HepG2 (cell line): ENCODE data around the gene NACAD. TPM values are rescaled to one million over a fixed set of nuclear protein-coding genes. Genes with fewer than 3 reads are reported as not detected.

Experiments used
- DPF2 ChIP-seq: sonication (generic); formaldehyde crosslinking; IDR thresholded peaks from 2 replicates; pipeline ENCODE4 v1.4.0; 2020; ENCODE audit warnings: mild to moderate bottlenecking, low read depth, missing genetic modification reagents, borderline replicate concordance
- EHMT2 ChIP-seq: fragments of 200-600 bp; sonication (generic); IDR thresholded peaks from 2 replicates; pipeline ENCODE4 v1.7.0; 2017; ENCODE audit warnings: antibody characterized with exemption, low read depth, low read length, borderline replicate concordance
- FOXA1 ChIP-seq, 2 experiments: fragments of 450-650 bp in 1 of 2; sonication (generic) in 1 of 2; formaldehyde crosslinking in 1 of 2; IDR thresholded peaks; 2 replicates each; pipeline versions ENCODE4 v1.4.0 to v1.6.1; 2016 to 2020; ENCODE audit warnings: missing genetic modification reagents in 1 of 2
- GABPB1 ChIP-seq: IDR thresholded peaks from 2 replicates; pipeline ENCODE4 v1.6.1; 2016; ENCODE audit warnings: mild to moderate bottlenecking, missing genetic modification reagents, moderate library complexity, missing compliant biosample characterization
- GFI1 ChIP-seq: sonication (generic); formaldehyde crosslinking; IDR thresholded peaks from 2 replicates; pipeline ENCODE4 v1.5.0; 2020; ENCODE audit warnings: missing genetic modification reagents, mild to moderate bottlenecking, borderline replicate concordance
- MNT ChIP-seq: fragments of 450-650 bp; IDR thresholded peaks from 2 replicates; pipeline ENCODE4 v1.6.1; 2016
- PCBP1 ChIP-seq: fragments of 200-400 bp; formaldehyde crosslinking; IDR thresholded peaks from 2 replicates; pipeline ENCODE4 v1.6.1; 2017; ENCODE audit warnings: mild to moderate bottlenecking, low read depth, low read length, borderline replicate concordance
- PHF8 ChIP-seq: sonication (generic); formaldehyde crosslinking; IDR thresholded peaks from 2 replicates; pipeline ENCODE4 v1.5.0; 2020; ENCODE audit warnings: missing genetic modification reagents
- PRPF4 ChIP-seq: fragments of 200-400 bp; formaldehyde crosslinking; IDR thresholded peaks from 2 replicates; pipeline ENCODE4 v1.6.1; 2016; ENCODE audit warnings: low read length, low read depth; ENCODE audit not compliant: poor library complexity, severe bottlenecking
- SIN3B ChIP-seq: fragments of 150-350 bp; IDR thresholded peaks from 2 replicates; pipeline ENCODE4 v1.6.1; 2014; ENCODE audit warnings: low read length
- SP5 ChIP-seq: IDR thresholded peaks from 2 replicates; pipeline ENCODE4 v1.6.1; 2016; ENCODE audit warnings: low read depth, borderline replicate concordance
- TEF ChIP-seq: sonication (generic); formaldehyde crosslinking; IDR thresholded peaks from 2 replicates; pipeline ENCODE4 v1.5.0; 2020; ENCODE audit warnings: missing genetic modification reagents
- ZKSCAN5 ChIP-seq: sonication (generic); formaldehyde crosslinking; IDR thresholded peaks from 2 replicates; pipeline ENCODE4 v1.5.1; 2020; ENCODE audit warnings: mild to moderate bottlenecking, missing genetic modification reagents
- ZSCAN30 ChIP-seq: sonication (generic); formaldehyde crosslinking; IDR thresholded peaks from 2 replicates; pipeline ENCODE4 v1.5.0; 2020; ENCODE audit warnings: mild to moderate bottlenecking, missing genetic modification reagents
- polyA plus RNA-seq, 8 experiments: library from polyadenylated mRNA; depleted of rRNA in 3 of 8; stranded (reverse) in 7 of 8; unstranded in 1 of 8; fragments of >200 nt; fragmentation: Illumina TruSeq in 4 of 8; extraction: Trizol in 4 of 8; gene quantifications; 2 replicates each; pipeline versions ENCODE4 v1.2.1 to v1.2.3, GENCODE V29; 2011 to 2016; ENCODE audit warnings: low read depth in 4 of 8, missing spikeins in 1 of 8, mixed read lengths in 1 of 8; ENCODE audit not compliant: insufficient read depth in 1 of 8
- total RNA-seq, 5 experiments: library from RNA; depleted of rRNA; stranded (reverse); fragments of >200 nt; fragmentation: Illumina TruSeq; extraction: Trizol; gene quantifications; 2 replicates each; pipeline ENCODE4 v1.2.3, GENCODE V29; 2016; ENCODE audit warnings: low read depth in 1 of 5
- TF ChIP-seq, protein P1 (sequence below): sonication (generic); formaldehyde crosslinking; IDR thresholded peaks from 2 replicates; pipeline ENCODE4 v1.4.0; 2020; ENCODE audit warnings: missing genetic modification reagents, mild to moderate bottlenecking, borderline replicate concordance
- TF ChIP-seq, protein P2 (sequence below): sonication (generic); formaldehyde crosslinking; IDR thresholded peaks from 2 replicates; pipeline ENCODE4 v1.4.0; 2020; ENCODE audit warnings: missing genetic modification reagents

NACAD gene
- total and polyA plus RNA-seq, 2 of the 13 experiments (the other 11 are each of a cell fraction or from before 2014, with no cell fraction given) = 0.04 TPM; not detected in 1

DNA sequence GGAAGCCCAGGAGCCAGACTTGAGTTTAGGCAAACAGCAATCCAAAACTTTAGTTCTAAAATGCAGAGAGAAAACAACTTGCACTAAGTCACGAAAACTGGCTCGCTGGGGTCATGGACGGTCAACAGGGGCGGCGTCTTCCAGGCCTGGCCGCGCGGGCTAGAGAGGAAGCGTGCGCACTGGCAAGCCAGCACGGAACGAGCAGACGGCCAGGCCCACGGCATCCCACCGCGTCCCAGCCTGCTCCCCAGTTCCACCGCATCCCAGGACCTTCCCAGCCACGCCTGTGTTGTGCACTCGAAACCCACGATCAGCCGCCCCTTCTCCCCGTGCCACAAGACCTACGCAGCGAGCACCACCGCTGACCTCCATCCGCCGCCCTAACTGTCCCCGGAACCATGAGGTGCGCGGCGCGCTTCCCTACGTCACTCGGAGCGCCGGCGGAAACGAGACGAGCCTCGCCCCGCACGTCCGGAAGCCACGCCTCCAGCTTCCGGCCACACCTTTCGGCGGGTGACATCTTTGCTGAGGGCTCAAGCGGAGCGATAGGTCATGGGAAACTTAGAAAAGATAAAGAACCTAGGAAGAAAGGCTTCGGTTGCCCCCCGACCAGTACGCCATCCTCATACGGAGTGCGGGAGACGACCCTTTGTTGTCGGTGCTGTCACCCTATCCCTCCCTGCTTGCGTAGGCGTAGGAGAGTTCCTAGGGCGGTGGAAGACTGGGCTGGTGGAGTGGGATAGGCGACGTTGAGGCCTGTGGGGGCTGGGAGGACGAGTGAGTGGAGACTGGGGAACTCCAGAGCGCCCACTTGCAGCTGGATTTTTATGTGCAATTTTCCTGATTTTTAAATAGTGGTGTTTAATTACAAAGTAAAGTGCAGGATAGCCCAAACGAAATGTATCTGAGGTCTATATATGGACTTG lies 22.8 kb upstream of the NACAD start, which contains the start of gene TBRG4 (continued):
- TF ChIP-seq, protein P1, sequence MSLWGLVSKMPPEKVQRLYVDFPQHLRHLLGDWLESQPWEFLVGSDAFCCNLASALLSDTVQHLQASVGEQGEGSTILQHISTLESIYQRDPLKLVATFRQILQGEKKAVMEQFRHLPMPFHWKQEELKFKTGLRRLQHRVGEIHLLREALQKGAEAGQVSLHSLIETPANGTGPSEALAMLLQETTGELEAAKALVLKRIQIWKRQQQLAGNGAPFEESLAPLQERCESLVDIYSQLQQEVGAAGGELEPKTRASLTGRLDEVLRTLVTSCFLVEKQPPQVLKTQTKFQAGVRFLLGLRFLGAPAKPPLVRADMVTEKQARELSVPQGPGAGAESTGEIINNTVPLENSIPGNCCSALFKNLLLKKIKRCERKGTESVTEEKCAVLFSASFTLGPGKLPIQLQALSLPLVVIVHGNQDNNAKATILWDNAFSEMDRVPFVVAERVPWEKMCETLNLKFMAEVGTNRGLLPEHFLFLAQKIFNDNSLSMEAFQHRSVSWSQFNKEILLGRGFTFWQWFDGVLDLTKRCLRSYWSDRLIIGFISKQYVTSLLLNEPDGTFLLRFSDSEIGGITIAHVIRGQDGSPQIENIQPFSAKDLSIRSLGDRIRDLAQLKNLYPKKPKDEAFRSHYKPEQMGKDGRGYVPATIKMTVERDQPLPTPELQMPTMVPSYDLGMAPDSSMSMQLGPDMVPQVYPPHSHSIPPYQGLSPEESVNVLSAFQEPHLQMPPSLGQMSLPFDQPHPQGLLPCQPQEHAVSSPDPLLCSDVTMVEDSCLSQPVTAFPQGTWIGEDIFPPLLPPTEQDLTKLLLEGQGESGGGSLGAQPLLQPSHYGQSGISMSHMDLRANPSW = 0 out of 2 replicates have a peak, but pooled peaks have one; percentile 58
- TF ChIP-seq MNT (peak; percentile 86), ZSCAN30 (CRISPR knock-in tag) (peak; percentile 80), PRPF4 (peak; percentile 66), FOXA1 (IDR thresholded peaks at IDR 0.05) (no peak), FOXA1 (CRISPR knock-in tag; IDR thresholded peaks at IDR 0.05) (peak; percentile 48), DPF2 (CRISPR knock-in tag) (no peak), EHMT2 (peak; percentile 62; the same call in 1 of the 2 replicates), GFI1 (CRISPR knock-in tag) (peak; percentile 79), GABPB1 (CRISPR knock-in tag) (peak; percentile 99), SP5 (CRISPR knock-in tag) (peak; percentile 62), PCBP1 (0 out of 2 replicates have a peak, but pooled peaks have one; percentile 82), TEF (CRISPR knock-in tag) (no peak), ZKSCAN5 (no peak), SIN3B (peak; percentile 88), PHF8 (CRISPR knock-in tag) (peak; percentile 99)
- TF ChIP-seq, protein P2, sequence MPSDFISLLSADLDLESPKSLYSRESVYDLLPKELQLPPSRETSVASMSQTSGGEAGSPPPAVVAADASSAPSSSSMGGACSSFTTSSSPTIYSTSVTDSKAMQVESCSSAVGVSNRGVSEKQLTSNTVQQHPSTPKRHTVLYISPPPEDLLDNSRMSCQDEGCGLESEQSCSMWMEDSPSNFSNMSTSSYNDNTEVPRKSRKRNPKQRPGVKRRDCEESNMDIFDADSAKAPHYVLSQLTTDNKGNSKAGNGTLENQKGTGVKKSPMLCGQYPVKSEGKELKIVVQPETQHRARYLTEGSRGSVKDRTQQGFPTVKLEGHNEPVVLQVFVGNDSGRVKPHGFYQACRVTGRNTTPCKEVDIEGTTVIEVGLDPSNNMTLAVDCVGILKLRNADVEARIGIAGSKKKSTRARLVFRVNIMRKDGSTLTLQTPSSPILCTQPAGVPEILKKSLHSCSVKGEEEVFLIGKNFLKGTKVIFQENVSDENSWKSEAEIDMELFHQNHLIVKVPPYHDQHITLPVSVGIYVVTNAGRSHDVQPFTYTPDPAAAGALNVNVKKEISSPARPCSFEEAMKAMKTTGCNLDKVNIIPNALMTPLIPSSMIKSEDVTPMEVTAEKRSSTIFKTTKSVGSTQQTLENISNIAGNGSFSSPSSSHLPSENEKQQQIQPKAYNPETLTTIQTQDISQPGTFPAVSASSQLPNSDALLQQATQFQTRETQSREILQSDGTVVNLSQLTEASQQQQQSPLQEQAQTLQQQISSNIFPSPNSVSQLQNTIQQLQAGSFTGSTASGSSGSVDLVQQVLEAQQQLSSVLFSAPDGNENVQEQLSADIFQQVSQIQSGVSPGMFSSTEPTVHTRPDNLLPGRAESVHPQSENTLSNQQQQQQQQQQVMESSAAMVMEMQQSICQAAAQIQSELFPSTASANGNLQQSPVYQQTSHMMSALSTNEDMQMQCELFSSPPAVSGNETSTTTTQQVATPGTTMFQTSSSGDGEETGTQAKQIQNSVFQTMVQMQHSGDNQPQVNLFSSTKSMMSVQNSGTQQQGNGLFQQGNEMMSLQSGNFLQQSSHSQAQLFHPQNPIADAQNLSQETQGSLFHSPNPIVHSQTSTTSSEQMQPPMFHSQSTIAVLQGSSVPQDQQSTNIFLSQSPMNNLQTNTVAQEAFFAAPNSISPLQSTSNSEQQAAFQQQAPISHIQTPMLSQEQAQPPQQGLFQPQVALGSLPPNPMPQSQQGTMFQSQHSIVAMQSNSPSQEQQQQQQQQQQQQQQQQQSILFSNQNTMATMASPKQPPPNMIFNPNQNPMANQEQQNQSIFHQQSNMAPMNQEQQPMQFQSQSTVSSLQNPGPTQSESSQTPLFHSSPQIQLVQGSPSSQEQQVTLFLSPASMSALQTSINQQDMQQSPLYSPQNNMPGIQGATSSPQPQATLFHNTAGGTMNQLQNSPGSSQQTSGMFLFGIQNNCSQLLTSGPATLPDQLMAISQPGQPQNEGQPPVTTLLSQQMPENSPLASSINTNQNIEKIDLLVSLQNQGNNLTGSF (CRISPR knock-in tag) = 0 out of 2 replicates have a peak, but pooled peaks have one; percentile 67
